GM21528 (cell line): ENCODE data around the gene POFUT1.

Experiments used
- ATAC-seq: cut with Tn5 transposase; IDR thresholded peaks from one replicate; pipeline ENCODE4 v1.9.1; 2021; ENCODE audit warnings: mild to moderate bottlenecking, moderate library complexity; ENCODE audit not compliant: unreplicated experiment, low FRiP score

The POFUT1 gene

GRCh38 chr20:32205843-32206759 lies 1.6 kb upstream of the POFUT1 start:
- ATAC-seq, result no peak

GRCh38 chr20:32206760-32207625 lies 687 bp upstream of the POFUT1 start:
- ATAC-seq, result peak; percentile 15

GRCh38 chr20:32208499-32209154 lies 947 bp downstream of the POFUT1 start:
- no peak for ATAC-seq

- ATAC-seq, result no peak
These were observed 2.3 kb downstream of the POFUT1 start for GRCh38 chr20:32209850-32210605.

GRCh38 chr20:32213870-32214269 lies 6.2 kb downstream of the POFUT1 start:
- ATAC-seq, result no peak

- no peak for ATAC-seq
These were observed 7.5 kb downstream of the POFUT1 start for GRCh38 chr20:32215147-32215546.

GRCh38 chr20:32215729-32216128 lies 8.0 kb downstream of the POFUT1 start:
- no peak for ATAC-seq

- ATAC-seq, result no peak
These were observed 8.8 kb downstream of the POFUT1 start for GRCh38 chr20:32216179-32217142.

- ATAC-seq, result no peak
These were observed 10.6 kb downstream of the POFUT1 start for GRCh38 chr20:32218156-32218900.

- ATAC-seq, result no peak
These were observed 16.8 kb downstream of the POFUT1 start for GRCh38 chr20:32224463-32224862.

- no peak for ATAC-seq
These were observed 18.7 kb downstream of the POFUT1 start for GRCh38 chr20:32226391-32226790.

- no peak for ATAC-seq
These were observed 19.6 kb downstream of the POFUT1 start for GRCh38 chr20:32227306-32227705.

GRCh38 chr20:32227744-32228688 lies 20.3 kb downstream of the POFUT1 start:
- no peak for ATAC-seq

GRCh38 chr20:32229251-32229747 lies 21.6 kb downstream of the POFUT1 start:
- ATAC-seq, result no peak

GRCh38 chr20:32230707-32231106 lies 23.0 kb downstream of the POFUT1 start:
- no peak for ATAC-seq

- no peak for ATAC-seq
These were observed 23.6 kb downstream of the POFUT1 start for GRCh38 chr20:32231245-32231644.

- ATAC-seq, result no peak
These were observed 24.2 kb downstream of the POFUT1 start for GRCh38 chr20:32231847-32232246.
